ENCODE measurements around the gene PDZD2.

PDZD2 gene

GRCh38 chr5:32089146-32090000 is 450.4 kb downstream of the PDZD2 start:
- no peak for DNase-seq

- no peak for DNase-seq
Observed at GRCh38 chr5:32090026-32090754, 451.3 kb downstream of the PDZD2 start.

GRCh38 chr5:32090755-32091128 is 451.8 kb downstream of the PDZD2 start:
- DNase-seq: no peak

GRCh38 chr5:32092938-32093812 is 454.2 kb downstream of the PDZD2 start:
- peak; percentile 53 for DNase-seq

GRCh38 chr5:32094691-32095090 is 455.8 kb downstream of the PDZD2 start:
- DNase-seq: no peak

GRCh38 chr5:32095261-32095671 is 456.3 kb downstream of the PDZD2 start:
- DNase-seq: no peak

- DNase-seq: no peak
Observed at GRCh38 chr5:32096891-32097595, 458.1 kb downstream of the PDZD2 start.

GRCh38 chr5:32098291-32098690 is 459.4 kb downstream of the PDZD2 start:
- no peak for DNase-seq

GRCh38 chr5:32098890-32099310 is 460.0 kb downstream of the PDZD2 start:
- DNase-seq: no peak

GRCh38 chr5:32099486-32100035 is 460.6 kb downstream of the PDZD2 start:
- no peak for DNase-seq

- no peak for DNase-seq
Observed at GRCh38 chr5:32100230-32100629, 461.3 kb downstream of the PDZD2 start.

GRCh38 chr5:32100691-32101302 is 461.9 kb downstream of the PDZD2 start:
- DNase-seq: no peak

GRCh38 chr5:32102254-32102986 is 463.5 kb downstream of the PDZD2 start:
- DNase-seq: no peak

GRCh38 chr5:32103521-32103920 is 464.6 kb downstream of the PDZD2 start:
- no peak for DNase-seq

GRCh38 chr5:32107291-32107690 is 468.4 kb downstream of the PDZD2 start:
- DNase-seq: no peak

GRCh38 chr5:32108167-32108566 is 469.2 kb downstream of the PDZD2 start:
- DNase-seq: no peak

- no peak for DNase-seq
Observed at GRCh38 chr5:32109236-32109635, 470.3 kb downstream of the PDZD2 start.

- DNase-seq: no peak
Observed at GRCh38 chr5:32110111-32110696, 471.3 kb downstream of the PDZD2 start.

GRCh38 chr5:32115985-32116384 is 477.1 kb downstream of the PDZD2 start:
- DNase-seq: no peak

GRCh38 chr5:32116574-32117313 is 477.8 kb downstream of the PDZD2 start:
- DNase-seq: no peak

All from kidney glomerular epithelial cell (primary cell).